ACC112 (cell line): ENCODE measurements around the gene CASQ1.

ENCODE experiments used
- H2AFZ ChIP-seq: fragments of 200-600 bp; sonication (generic); one replicate; pipeline ENCODE4 v1.6.0; 2017; ENCODE audit warnings: antibody characterized with exemption, low read length; ENCODE audit not compliant: unreplicated experiment
- H3K27ac ChIP-seq: fragments of 200-600 bp; sonication (generic); 2 replicates; pipeline ENCODE4 v1.5.1; 2014; ENCODE audit warnings: low read depth, mild to moderate bottlenecking, antibody characterized with exemption, low read length, moderate library complexity
- H3K27me3 ChIP-seq: fragments of 200-600 bp; sonication (generic); 2 replicates; pipeline ENCODE4 v1.6.1; 2014; ENCODE audit warnings: mild to moderate bottlenecking, antibody characterized with exemption, low read length, moderate library complexity, mixed read lengths; ENCODE audit not compliant: insufficient read depth
- H3K36me3 ChIP-seq: fragments of 200-600 bp; sonication (generic); 2 replicates; pipeline ENCODE4 v1.6.1; 2016; ENCODE audit warnings: mild to moderate bottlenecking, antibody characterized with exemption, low read length, moderate library complexity, mixed read lengths; ENCODE audit not compliant: insufficient read depth
- H3K4me1 ChIP-seq: fragments of 200-600 bp; sonication (generic); one replicate; pipeline ENCODE4 v1.6.1; 2016; ENCODE audit warnings: low read length, mixed read lengths; ENCODE audit not compliant: insufficient read depth, unreplicated experiment, control insufficient read depth
- H3K4me3 ChIP-seq: fragments of 200-600 bp; sonication (generic); 2 replicates; pipeline ENCODE4 v1.5.1; 2014; ENCODE audit warnings: mild to moderate bottlenecking, low read depth, low read length
- H3K79me2 ChIP-seq: fragments of 200-600 bp; sonication (generic); one replicate; pipeline ENCODE4 v1.6.0; 2016; ENCODE audit warnings: low read length; ENCODE audit not compliant: control insufficient read depth, unreplicated experiment, insufficient read depth

Gene CASQ1

GRCh38 chr1:160226623-160227022 is 36.2 kb downstream of the CASQ1 start:
- no peaks in the 10 kb centered on the region for H3K27me3 ChIP-seq
- H3K36me3 ChIP-seq = peaks cover 52% of the 10 kb centered on the region
- no peak overlapping the region for H3K27ac ChIP-seq
- H2AFZ ChIP-seq = no peak overlapping the region
- no peaks in the 10 kb centered on the region for H3K79me2 ChIP-seq
- H3K4me3 ChIP-seq = no peak overlapping the region
- H3K4me1 ChIP-seq = no peaks in the 10 kb centered on the region

DNA sequence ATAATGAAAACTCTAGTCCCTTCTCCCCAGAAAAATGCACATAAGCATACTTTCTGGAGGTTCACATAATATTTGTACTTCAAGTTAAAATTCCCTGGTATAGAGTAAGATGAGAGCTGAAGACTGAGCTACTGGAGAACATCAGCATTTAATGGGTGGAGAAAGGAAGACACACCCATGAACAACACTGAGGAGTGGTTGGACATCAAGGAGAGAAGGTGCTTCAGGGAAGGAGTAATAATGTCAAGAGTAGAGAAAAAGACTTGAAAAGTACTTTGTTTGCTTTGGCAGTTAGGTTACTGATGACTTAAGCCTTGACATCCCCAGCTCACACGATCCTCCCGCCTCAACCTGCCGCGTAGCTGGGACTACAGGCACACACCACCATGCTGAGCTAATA is 36.7 kb downstream of the CASQ1 start:
- peaks cover 50% of the 10 kb centered on the region for H3K36me3 ChIP-seq
- no peak overlapping the region for H3K4me3 ChIP-seq
- H3K4me1 ChIP-seq = no peaks in the 10 kb centered on the region
- H3K79me2 ChIP-seq = no peaks in the 10 kb centered on the region
- no peak overlapping the region for H2AFZ ChIP-seq
- H3K27me3 ChIP-seq = no peaks in the 10 kb centered on the region
- no peak overlapping the region for H3K27ac ChIP-seq

- Histone ChIP-seq H3K27me3 (no peaks in the 10 kb centered on the region), H3K36me3 (peaks cover 47% of the 10 kb centered on the region)
Observed at GRCh38 chr1:160227561-160227960, 37.2 kb downstream of the CASQ1 start.

GRCh38 chr1:160228431-160228830 is 38.1 kb downstream of the CASQ1 start:
- no peak overlapping the region for H3K27ac ChIP-seq
- H3K79me2 ChIP-seq = no peaks in the 10 kb centered on the region
- H3K4me3 ChIP-seq = no peak overlapping the region
- peaks cover 41% of the 10 kb centered on the region for H3K36me3 ChIP-seq
- no peaks in the 10 kb centered on the region for H3K4me1 ChIP-seq
- no peaks in the 10 kb centered on the region for H3K27me3 ChIP-seq
- no peak overlapping the region for H2AFZ ChIP-seq

More at GRCh38 chr1:160227561-160227960, 37.2 kb downstream of the CASQ1 start:
- H3K4me3 ChIP-seq = no peak overlapping the region
- H2AFZ ChIP-seq = no peak overlapping the region
- no peak overlapping the region for H3K27ac ChIP-seq
- no peaks in the 10 kb centered on the region for H3K4me1 ChIP-seq
- no peaks in the 10 kb centered on the region for H3K79me2 ChIP-seq

DNA sequence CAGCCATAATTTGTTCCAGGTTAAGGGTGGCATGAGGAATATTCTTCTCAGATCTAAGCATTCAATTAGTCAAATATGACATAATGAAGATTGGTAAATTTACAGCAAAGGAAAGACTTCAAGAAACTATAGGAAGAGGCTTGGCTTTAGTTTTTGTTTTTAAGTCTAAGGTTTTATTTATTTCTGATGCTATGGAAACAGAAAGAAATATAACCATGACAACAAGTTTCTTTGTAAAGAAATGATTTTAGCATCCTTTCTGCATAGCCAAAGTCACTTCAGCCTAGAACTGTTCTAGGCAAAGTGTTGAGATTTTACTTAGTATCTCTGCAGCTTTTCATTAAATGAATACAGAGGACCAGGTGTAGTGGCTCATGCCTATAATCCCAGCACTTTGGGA is 42.5 kb downstream of the CASQ1 start:
- Histone ChIP-seq H3K27me3 (no peaks in the 10 kb centered on the region), H3K27ac (no peak overlapping the region), H3K4me1 (no peaks in the 10 kb centered on the region), H3K79me2 (no peaks in the 10 kb centered on the region), H2AFZ (no peak overlapping the region), H3K36me3 (peaks cover 20% of the 10 kb centered on the region), H3K4me3 (no peak overlapping the region)

DNA sequence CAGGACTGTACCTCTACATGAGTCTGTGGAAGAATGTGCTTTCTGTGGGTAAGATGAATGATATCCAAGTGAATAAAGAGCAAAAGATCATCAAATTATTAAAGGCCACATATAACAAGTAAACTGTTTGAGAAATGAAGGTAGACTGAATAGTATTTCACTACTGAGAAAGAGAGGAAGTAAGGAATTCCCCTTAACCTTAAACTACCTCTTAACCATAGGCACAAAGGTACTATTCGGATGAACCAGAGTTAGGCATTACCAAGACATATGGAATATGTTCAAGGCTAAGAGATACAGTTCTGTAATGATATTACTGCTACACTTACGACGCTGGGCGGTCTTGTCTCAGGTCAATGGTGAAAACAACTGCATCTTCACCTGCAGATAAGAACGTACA is 46.4 kb downstream of the CASQ1 start:
- H3K4me1 ChIP-seq = no peaks in the 10 kb centered on the region
- no peaks in the 10 kb centered on the region for H3K79me2 ChIP-seq
- no peak overlapping the region for H2AFZ ChIP-seq
- H3K4me3 ChIP-seq = no peak overlapping the region
- peaks cover 25% of the 10 kb centered on the region for H3K36me3 ChIP-seq
- H3K27ac ChIP-seq = no peak overlapping the region
- no peaks in the 10 kb centered on the region for H3K27me3 ChIP-seq

GRCh38 chr1:160237558-160237957 is 47.2 kb downstream of the CASQ1 start:
- Histone ChIP-seq H2AFZ (no peak overlapping the region), H3K36me3 (peaks cover 25% of the 10 kb centered on the region), H3K4me1 (no peaks in the 10 kb centered on the region), H3K4me3 (no peak overlapping the region), H3K27ac (no peak overlapping the region), H3K79me2 (peaks cover 3% of the 10 kb centered on the region), H3K27me3 (no peaks in the 10 kb centered on the region)

GRCh38 chr1:160238408-160238807 is 48.0 kb downstream of the CASQ1 start:
- H3K79me2 ChIP-seq = peaks cover 6% of the 10 kb centered on the region
- no peaks in the 10 kb centered on the region for H3K27me3 ChIP-seq
- no peak overlapping the region for H3K4me3 ChIP-seq
- peaks cover 31% of the 10 kb centered on the region for H3K36me3 ChIP-seq
- no peaks in the 10 kb centered on the region for H3K4me1 ChIP-seq
- no peak overlapping the region for H3K27ac ChIP-seq
- H2AFZ ChIP-seq = no peak overlapping the region

DNA sequence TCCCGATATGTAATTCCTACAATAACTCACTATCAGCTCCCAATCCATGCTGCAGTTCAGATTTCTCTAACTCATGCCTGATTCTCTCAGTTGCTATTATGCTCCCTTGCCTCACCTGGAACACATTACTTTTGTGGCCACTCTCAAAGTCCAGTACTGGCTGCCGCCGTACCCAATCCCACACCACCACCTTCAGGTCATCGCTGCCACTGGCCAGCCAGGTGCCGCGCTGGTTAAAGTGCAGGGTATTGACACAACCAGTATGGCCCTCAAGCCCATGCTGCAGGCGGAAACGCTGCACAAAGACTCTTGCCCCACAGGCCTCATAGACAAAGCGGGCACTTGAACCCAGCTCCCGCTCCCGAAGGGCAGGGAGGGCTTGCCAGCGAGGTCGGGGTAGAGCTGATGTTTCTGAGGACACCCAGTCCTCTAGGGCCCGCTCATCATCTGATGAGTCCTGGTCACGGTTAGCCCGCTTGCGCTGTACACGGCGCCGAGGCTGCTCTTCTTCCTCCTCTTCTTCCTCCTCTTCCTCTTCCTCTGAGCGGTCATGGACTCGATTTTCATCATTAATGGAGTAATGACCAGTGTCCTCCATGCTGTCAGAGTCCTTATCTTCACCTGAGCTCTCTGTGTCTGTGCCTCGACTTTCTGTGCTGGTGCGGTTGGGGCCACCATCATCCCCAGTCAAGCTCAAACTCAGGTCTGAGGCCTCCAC is 49.4 kb downstream of the CASQ1 start:
- H3K27me3 ChIP-seq = no peaks in the 10 kb centered on the region
- H3K4me1 ChIP-seq = no peaks in the 10 kb centered on the region
- no peak overlapping the region for H2AFZ ChIP-seq
- no peak overlapping the region for H3K27ac ChIP-seq
- H3K4me3 ChIP-seq = no peak overlapping the region
- H3K36me3 ChIP-seq = peaks cover 31% of the 10 kb centered on the region
- peaks cover 9% of the 10 kb centered on the region for H3K79me2 ChIP-seq

GRCh38 chr1:160243767-160244166 is 53.4 kb downstream of the CASQ1 start:
- H3K27me3 ChIP-seq = no peaks in the 10 kb centered on the region
- H2AFZ ChIP-seq = no peak overlapping the region
- no peak overlapping the region for H3K27ac ChIP-seq
- H3K79me2 ChIP-seq = peaks cover 26% of the 10 kb centered on the region
- H3K36me3 ChIP-seq = peaks cover 20% of the 10 kb centered on the region
- H3K4me3 ChIP-seq = no peak overlapping the region
- peaks cover 12% of the 10 kb centered on the region for H3K4me1 ChIP-seq

DNA sequence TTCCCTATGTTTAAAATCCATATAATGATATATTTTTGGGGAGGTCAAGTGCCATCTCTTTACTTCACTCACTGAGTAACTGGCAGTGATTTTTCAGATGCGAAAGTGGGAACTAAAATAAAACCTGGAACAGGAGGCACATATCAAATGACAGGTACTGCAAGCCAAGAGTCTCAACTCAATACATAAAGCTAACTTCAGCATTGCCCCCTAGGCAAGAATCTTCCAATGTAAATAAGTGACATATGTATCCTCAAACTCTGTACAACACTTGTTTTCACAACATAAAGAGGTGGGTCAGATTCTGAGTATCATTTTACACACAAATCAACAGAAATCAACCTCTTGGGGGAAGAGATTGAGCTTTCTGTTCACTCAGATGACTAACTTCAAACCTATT is 53.8 kb downstream of the CASQ1 start:
- Histone ChIP-seq H3K27me3 (no peaks in the 10 kb centered on the region), H3K79me2 (peaks cover 26% of the 10 kb centered on the region), H2AFZ (no peak overlapping the region), H3K27ac (no peak overlapping the region), H3K4me1 (peaks cover 12% of the 10 kb centered on the region), H3K36me3 (peaks cover 16% of the 10 kb centered on the region), H3K4me3 (no peak overlapping the region)
